Tibial artery (tissue), 4 donors: ENCODE measurements around the gene ZNF497.

Experiments
- DNase-seq, 2 donors: peaks; one replicate each; pipeline ENCODE4 v3.0.0-alpha.2; 2019
- H3K27ac ChIP-seq, 2 donors: fragments of 200-600 bp; sonication (generic) in 1 of 2; 1 replicate in 1 of 2; 2 replicates in 1 of 2; pipeline ENCODE4 v1.5.1; 2018 to 2019; ENCODE audit warnings: mild to moderate bottlenecking in 1 of 2
- H3K27me3 ChIP-seq, 2 donors: fragments of 200-600 bp; sonication (generic) in 1 of 2; one replicate each; pipeline versions ENCODE4 v1.5.1 to v1.6.0; 2016 to 2019
- H3K36me3 ChIP-seq, 3 donors: fragments of 200-600 bp; sonication (generic) in 2 of 3; one replicate each; pipeline ENCODE4 v1.5.1; 2016 to 2019; ENCODE audit warnings: mild to moderate bottlenecking in 2 of 3
- H3K4me1 ChIP-seq, 4 donors: fragments of 200-600 bp; sonication (generic) in 2 of 4; 1 replicate in 3 of 4; 2 replicates in 1 of 4; pipeline ENCODE4 v1.5.1; 2016 to 2019
- H3K4me3 ChIP-seq, 2 donors: fragments of 200-600 bp; sonication (generic) in 1 of 2; 1 replicate in 1 of 2; 2 replicates in 1 of 2; pipeline ENCODE4 v1.5.1; 2018 to 2019; ENCODE audit warnings: mild to moderate bottlenecking in 2 of 2
- H3K9me3 ChIP-seq, 3 donors: fragments of 200-600 bp; sonication (generic) in 1 of 3; one replicate each; pipeline ENCODE4 v1.5.1; 2016 to 2019
- intact Hi-C: fragments of 100-400 bp; cut with DNase I; formaldehyde crosslinking; loops from one replicate; pipeline ENCODE4 v1.15.0; 2023; ENCODE audit warnings: low total_unique reads
- TF ChIP-seq, protein P1 (sequence below), 2 experiments: fragments of 200-600 bp in 1 of 2; fragments of 450-650 bp in 1 of 2; IDR thresholded peaks; one replicate each; pipeline ENCODE4 v1.5.1; 2017 to 2019; ENCODE audit warnings: antibody characterized with exemption in 2 of 2, mild to moderate bottlenecking in 1 of 2, moderate library complexity in 1 of 2

The ZNF497 gene

DNA sequence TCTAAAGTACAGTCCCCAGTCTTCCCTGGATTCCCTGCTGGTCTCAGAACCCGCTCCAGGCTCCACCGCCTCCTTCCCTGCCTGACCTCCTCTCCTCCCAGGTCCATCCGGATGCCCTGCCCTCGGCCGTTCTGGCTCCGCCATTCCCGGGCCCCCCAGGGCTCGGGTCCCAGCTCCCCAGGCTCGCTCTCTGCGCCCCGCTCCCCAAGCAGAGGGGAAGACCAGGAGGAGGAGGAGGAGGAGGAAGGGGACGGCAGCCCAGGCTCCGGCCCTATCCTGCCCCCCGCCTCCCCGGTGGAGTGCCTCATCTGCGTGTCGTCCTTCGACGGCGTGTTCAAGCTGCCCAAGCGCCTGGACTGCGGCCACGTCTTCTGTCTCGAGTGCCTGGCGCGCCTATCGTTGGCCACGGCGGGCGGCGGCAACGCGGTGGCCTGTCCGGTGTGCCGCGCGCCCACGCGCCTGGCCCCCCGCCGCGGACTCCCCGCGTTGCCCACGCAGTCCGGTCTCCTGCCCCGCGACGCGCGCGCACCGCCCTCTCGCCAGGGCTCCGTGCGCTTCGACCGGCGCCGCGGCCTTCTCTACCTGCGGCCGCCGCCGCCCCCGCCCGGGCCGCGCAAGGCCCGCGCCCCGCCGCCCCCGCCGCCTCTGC lies 33.6 kb upstream of the ZNF497 start:
- Histone ChIP-seq H3K4me1 (peaks cover 0 to 29% (median 16%) of the 10 kb centered on the region in 4 donors), H3K27me3 (peaks cover 0 to 26% of the 10 kb centered on the region in 2 donors), H3K9me3 (no peaks in the 10 kb centered on the region), H3K36me3 (peaks cover 31 to 43% (median 41%) of the 10 kb centered on the region in 3 donors), H3K4me3 (no peak overlapping the region), H3K27ac (no peak overlapping the region)
- no peak for DNase-seq
- TF ChIP-seq, protein P1, sequence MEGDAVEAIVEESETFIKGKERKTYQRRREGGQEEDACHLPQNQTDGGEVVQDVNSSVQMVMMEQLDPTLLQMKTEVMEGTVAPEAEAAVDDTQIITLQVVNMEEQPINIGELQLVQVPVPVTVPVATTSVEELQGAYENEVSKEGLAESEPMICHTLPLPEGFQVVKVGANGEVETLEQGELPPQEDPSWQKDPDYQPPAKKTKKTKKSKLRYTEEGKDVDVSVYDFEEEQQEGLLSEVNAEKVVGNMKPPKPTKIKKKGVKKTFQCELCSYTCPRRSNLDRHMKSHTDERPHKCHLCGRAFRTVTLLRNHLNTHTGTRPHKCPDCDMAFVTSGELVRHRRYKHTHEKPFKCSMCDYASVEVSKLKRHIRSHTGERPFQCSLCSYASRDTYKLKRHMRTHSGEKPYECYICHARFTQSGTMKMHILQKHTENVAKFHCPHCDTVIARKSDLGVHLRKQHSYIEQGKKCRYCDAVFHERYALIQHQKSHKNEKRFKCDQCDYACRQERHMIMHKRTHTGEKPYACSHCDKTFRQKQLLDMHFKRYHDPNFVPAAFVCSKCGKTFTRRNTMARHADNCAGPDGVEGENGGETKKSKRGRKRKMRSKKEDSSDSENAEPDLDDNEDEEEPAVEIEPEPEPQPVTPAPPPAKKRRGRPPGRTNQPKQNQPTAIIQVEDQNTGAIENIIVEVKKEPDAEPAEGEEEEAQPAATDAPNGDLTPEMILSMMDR (IDR thresholded peaks at IDR 0.05), result no peak
- intact Hi-C loops, result no loop called here

DNA sequence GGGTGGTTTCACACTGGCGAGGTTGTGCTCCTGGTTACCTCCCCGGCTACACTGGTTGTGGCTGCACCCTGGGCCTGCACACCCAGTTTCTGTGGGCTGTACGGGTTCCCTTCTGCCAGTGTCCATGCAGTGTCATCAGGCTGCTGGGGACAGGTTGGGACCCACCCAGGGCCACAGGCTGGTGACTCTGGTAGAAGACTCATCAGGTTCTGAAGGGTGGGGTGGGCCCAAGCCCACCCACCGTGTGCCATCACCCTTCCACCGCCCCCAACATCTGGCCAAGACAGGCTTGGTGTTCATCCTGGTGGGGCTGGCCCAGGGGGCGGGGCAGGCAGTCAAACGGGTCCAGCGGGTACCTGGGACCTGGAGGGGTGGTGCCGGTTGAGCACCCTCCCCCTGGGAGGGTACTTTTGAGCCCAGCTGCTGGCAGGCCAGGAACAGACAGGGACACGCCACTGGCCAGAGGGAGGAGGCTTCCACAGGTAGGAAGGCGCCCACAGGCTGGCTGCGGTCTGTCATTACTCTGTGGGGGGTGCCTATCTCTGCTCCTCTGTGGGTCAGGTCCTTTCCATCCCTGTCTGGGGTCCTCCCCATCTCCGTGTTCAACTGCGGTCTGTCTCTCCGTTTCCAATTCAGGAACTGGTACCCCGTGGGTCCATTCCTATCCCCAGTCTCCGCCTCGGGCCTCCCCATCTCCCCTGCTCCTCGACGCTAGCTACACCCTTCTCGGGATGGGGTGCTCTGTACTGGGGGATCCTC lies 32.8 kb upstream of the ZNF497 start, which contains the start of gene RNF225:
RNF225 (plus strand) TSS at position 437 of the 759 bp plus-strand sequence. CDS start 434 bp downstream, outside the sequence.
- Histone ChIP-seq H3K27me3 (peaks cover 0 to 26% of the 10 kb centered on the region in 2 donors), H3K4me1 (peaks cover 0 to 26% (median 10%) of the 10 kb centered on the region in 4 donors), H3K27ac (no peak within 1 kb of the TSS), H3K36me3 (peaks cover 31 to 50% (median 48%) of the 10 kb centered on the region in 3 donors), H3K4me3 (no peak within 1 kb of the TSS), H3K9me3 (no peaks in the 10 kb centered on the region)
- intact Hi-C loops, result no loop called here
- TF ChIP-seq, protein P1 (IDR thresholded peaks at IDR 0.05), result no peak
- DNase-seq, result no peak

DNA sequence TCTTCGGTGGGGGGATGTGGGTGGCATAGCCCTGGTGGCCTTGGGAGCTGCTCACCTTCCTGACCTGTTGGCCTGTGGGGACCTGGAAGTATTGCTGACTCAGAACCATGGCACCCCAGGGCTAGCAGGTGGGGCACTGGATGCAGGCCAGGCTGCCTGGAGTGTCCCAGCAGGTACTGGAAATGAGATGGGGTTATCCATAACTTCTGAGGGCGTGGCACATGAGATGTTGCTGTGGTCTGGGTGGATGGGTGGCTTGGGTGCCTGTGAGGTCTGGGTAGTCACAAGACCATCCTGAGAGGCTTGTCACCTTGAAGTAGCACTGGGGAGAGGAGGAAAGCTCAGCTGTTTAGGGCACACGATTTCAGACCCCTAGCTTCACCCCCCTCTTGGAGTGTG lies 32.3 kb upstream of the ZNF497 start:
- Histone ChIP-seq H3K27me3 (peaks cover 0 to 26% of the 10 kb centered on the region in 2 donors), H3K27ac (no peak overlapping the region), H3K4me1 (peaks cover 0 to 25% (median 5%) of the 10 kb centered on the region in 4 donors), H3K36me3 (peaks cover 35 to 55% (median 49%) of the 10 kb centered on the region in 3 donors), H3K4me3 (no peak overlapping the region), H3K9me3 (no peaks in the 10 kb centered on the region)
- intact Hi-C loops, result no loop called here
- DNase-seq, result no peak
- TF ChIP-seq, protein P1 (IDR thresholded peaks at IDR 0.05), result no peak

DNA sequence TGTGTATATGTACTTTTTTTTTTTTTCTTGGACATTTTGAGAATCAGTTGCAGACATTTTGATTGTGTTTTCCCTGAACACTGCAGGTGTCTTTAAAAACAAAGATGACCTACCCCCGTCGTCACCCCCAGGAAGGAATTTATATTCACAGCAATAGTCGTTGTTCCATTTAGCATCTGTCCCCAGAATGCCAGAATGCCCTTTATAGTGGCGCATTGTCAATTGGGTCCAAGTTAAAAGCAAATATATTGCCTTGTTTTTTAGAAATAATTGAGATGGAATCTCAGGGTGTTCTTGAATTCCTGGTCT lies 31.1 kb upstream of the ZNF497 start:
- intact Hi-C loops, result no loop called here
- Histone ChIP-seq H3K4me1 (peaks cover 0 to 25% (median 8%) of the 10 kb centered on the region in 4 donors), H3K27me3 (peaks cover 0 to 26% of the 10 kb centered on the region in 2 donors), H3K4me3 (no peak overlapping the region), H3K27ac (no peak overlapping the region), H3K9me3 (no peaks in the 10 kb centered on the region), H3K36me3 (peaks cover 46 to 66% (median 49%) of the 10 kb centered on the region in 3 donors)
- TF ChIP-seq, protein P1 (IDR thresholded peaks at IDR 0.05), result no peak
- no peak for DNase-seq

DNA sequence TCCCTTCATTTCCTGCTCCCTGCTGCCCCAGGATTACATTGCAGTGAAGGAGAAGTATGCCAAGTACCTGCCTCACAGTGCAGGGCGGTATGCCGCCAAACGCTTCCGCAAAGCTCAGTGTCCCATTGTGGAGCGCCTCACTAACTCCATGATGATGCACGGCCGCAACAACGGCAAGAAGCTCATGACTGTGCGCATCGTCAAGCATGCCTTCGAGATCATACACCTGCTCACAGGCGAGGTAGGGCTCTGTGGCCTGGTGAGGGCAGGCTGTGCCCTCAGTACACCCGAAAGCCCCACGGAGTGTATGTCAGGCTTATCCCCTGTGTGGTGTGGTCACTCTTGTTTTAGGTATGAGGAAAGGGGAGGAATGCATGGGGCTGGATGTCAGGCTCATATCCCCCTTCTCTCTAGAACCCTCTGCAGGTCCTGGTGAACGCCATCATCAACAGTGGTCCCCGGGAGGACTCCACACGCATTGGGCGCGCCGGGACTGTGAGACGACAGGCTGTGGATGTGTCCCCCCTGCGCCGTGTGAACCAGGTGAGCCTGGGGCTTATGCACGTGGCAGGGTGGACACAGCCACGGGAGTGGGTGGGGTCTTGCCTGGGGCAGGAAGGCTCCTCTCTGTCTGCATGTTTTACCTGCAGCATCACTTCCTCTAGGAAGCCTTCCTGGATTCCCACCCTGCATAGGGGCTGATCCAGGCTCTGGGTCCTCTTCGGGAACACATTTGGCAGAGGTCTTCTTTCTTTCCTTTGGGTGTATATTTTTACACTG lies 30.6 kb upstream of the ZNF497 start:
- intact Hi-C loops, result no loop called here

More for the DNA sequence above, 30.6 kb upstream of the ZNF497 start:
- no peak for DNase-seq
- peaks cover 0 to 26% of the 10 kb centered on the region in 2 donors for H3K27me3 ChIP-seq
- H3K36me3 ChIP-seq, result peaks cover 48 to 71% (median 49%) of the 10 kb centered on the region in 3 donors
- TF ChIP-seq, protein P1 (IDR thresholded peaks at IDR 0.05), result no peak
- no peaks in the 10 kb centered on the region for H3K9me3 ChIP-seq
- H3K4me1 ChIP-seq, result peaks cover 0 to 30% (median 10%) of the 10 kb centered on the region in 4 donors
- no peak overlapping the region for H3K27ac ChIP-seq
- H3K4me3 ChIP-seq, result no peak overlapping the region
